GM10266 (cell line): ENCODE results near the gene CENPE.

ENCODE experiments used
- DNase-seq: peaks from one replicate; pipeline ENCODE4 v3.0.0; 2012; ENCODE audit errors: extremely low spot score
- TF ChIP-seq, protein P1 (sequence below): IDR thresholded peaks from 2 replicates; pipeline ENCODE4 v1.5.1; 2012; ENCODE audit warnings: mild to moderate bottlenecking, low read depth; ENCODE audit not compliant: control insufficient read depth, insufficient read depth; ENCODE audit errors: missing control alignments

CENPE gene

DNA sequence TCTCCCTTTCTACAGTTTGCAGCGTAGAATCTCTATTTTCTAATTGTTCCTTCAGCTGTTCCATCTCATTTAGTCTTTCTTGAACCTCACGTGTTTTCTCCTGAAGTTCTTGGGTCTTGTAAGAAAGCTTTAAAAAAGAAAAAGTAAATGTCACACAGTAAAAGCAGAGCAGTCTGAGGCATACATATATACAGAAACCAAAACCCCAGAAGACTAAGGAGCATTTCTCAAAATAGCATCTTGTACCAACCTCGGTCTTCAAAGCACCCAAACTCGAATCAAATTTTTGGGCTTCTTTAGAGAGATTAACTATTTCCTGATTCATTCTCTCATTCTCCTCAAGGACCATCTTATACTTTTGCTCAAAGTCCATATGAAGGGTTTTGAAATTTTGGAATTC, 39.4 kb downstream of the CENPE start:
- DNase-seq = no peak
- TF ChIP-seq, protein P1, sequence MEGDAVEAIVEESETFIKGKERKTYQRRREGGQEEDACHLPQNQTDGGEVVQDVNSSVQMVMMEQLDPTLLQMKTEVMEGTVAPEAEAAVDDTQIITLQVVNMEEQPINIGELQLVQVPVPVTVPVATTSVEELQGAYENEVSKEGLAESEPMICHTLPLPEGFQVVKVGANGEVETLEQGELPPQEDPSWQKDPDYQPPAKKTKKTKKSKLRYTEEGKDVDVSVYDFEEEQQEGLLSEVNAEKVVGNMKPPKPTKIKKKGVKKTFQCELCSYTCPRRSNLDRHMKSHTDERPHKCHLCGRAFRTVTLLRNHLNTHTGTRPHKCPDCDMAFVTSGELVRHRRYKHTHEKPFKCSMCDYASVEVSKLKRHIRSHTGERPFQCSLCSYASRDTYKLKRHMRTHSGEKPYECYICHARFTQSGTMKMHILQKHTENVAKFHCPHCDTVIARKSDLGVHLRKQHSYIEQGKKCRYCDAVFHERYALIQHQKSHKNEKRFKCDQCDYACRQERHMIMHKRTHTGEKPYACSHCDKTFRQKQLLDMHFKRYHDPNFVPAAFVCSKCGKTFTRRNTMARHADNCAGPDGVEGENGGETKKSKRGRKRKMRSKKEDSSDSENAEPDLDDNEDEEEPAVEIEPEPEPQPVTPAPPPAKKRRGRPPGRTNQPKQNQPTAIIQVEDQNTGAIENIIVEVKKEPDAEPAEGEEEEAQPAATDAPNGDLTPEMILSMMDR = no peak

DNA sequence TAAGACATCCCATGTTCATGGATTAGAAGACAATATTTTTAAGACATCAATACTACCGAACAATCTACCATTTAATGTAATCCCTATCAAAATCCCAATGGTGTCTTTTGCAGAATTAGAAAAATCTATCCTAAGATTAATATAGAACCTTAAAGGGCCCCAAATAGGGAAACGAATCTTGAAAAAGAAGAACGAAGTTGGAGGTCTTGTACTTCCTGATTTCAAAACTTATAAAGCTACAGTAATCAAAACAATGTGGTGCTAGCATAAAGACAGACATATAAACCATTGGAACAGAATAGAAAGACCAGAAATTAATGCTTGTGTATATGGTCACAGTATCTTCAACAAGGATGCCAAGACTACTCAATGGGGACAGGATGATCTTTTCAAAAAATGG, 42.0 kb downstream of the CENPE start:
- TF ChIP-seq, protein P1 = no peak
- DNase-seq = no peak

DNA sequence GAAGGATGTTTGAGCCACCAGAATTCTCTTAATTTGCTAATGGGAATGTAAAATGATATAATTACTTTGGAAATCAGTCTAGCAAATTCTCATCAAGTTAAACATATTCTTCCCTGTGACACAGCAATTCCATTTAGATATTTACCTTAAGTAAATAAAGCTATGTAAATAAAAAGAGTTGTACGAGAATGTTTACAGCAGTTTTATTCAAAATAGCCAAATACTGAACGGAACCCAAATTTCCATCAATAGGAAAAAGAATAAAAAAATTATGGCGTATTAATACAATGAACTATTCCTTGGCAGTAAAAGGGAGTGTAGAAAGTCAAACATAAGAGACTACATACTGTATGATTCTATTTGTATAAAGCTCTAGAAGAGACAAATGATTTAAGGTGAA, 45.8 kb downstream of the CENPE start:
- TF ChIP-seq, protein P1 = no peak
- DNase-seq = no peak

DNA sequence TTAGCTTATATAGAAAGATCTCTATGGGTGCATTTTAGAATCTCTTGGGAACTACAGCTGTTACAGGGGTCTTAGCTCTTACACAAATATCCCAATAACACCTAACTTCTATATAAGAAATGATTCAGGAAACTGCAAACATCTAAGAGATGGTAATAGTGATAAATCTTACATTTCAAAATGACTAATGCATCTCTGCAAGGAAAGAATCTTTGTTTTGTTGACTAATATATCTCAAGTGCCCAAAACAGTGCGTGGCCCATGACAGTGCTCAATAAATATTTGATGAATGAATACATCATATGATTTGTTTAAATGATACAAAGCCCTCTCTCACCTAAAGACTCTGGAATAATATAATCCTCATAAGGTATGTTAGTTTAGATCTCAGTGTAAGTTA, 47.5 kb downstream of the CENPE start:
- TF ChIP-seq, protein P1 = no peak
- no peak for DNase-seq

DNA sequence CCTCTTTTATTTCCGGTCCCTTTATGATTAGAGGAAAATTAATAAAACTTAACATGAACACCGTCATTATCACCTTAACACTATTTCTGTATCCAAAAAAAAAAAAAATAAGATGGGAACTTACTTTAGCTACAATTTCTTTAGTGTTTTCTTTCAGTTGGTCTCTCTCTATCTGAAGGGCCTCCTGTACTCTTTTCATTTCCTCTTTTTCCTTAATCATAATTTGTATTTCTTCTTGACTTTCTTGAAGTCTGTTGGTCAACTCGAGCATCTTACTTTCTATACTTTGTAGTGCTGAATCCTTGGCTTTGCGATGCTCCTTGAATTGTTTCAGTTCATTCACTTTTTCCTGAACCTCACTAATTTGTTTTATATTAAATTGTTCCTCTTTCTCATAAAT, 53.2 kb downstream of the CENPE start:
- no peak for DNase-seq
- TF ChIP-seq, protein P1 = no peak

DNA sequence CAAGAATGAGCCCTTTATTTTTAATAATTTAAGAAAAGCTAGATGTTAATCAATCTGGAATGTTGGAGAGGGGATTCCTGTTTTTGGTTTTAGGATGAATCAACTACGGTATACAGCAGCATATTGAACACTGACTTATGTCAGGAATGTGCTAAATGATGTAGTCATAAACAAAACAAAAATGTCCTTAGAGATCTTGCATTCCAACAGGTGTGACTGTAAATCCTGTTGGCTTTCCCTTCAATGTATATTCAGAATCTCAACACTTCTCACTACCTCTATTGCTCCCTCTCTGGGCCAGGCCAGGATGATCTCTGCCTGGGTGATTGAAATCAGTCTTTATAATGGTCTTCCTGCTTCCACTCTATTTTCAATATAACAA, 60.7 kb downstream of the CENPE start:
- TF ChIP-seq, protein P1 = no peak
- no peak for DNase-seq

DNA sequence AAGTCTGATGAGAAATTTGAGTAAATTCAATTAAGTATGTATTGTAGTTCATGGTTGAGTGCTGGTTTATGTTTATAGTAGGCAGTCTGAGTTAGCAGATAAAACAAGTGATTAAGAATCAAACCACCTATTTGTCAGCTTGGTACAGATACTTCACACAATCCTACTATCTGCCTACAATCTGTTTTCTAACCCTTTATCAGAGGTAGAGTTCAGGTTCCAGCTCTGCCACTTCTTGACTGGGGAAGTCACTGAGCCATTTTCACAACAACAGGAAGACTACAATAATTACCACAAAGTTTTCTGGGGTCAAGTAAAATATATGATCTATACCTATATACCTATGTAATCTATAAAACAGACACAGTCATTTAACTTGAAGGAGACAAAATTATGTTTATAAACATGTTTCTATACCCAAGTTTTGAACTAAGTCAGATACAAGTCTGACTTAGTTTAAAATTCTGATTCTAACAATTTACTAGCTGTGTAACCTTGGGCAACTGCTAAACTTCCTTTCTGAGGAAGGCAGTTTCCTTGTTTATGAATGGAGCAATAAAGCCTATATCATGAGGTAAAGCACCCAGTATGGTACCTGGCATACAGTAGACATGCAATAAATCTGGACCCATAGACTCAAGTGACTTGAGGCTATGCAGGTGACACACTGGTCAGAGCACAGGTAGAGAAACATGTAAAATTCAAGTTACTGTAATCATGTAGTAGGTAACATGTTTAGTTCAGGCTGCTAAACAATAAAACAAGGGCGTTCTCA, 61.3 kb downstream of the CENPE start:
- TF ChIP-seq, protein P1 = no peak
- no peak for DNase-seq
